Activated CD8-positive, alpha-beta T cell treated with anti-CD3 and anti-CD28 coated beads for 36 hours (primary cell): ENCODE measurements around the gene ITGB2. TPM values are rescaled to one million over a fixed set of nuclear protein-coding genes. Genes with fewer than 3 reads are reported as not detected.

Source experiments
- ATAC-seq: fragments of 200-7000 bp; cut with Tn5 transposase; one replicate; pipeline ENCODE4 v1.10.0; 2021; ENCODE audit warnings: mild to moderate bottlenecking, moderate library complexity
- CTCF ChIA-PET: fragments of 350-600 bp; sonication (Branson Sonifier 250); formaldehyde crosslinking; loops from one replicate; lab custom pipeline; 2021; ENCODE audit warnings: antibody characterized with exemption; lab: Charles Lee
- POLR2A ChIA-PET: fragments of 350-600 bp; sonication (Branson Sonifier 250); formaldehyde crosslinking; loops from one replicate; lab custom pipeline; 2021; ENCODE audit warnings: antibody characterized with exemption; lab: Charles Lee
- DNase-seq: peaks from one replicate; pipeline ENCODE4 v3.0.0-alpha.2; 2020
- H3K27ac Mint-ChIP-seq: one replicate; pipeline ENCODE4 v1.8.0; 2021; ENCODE audit warnings: mild to moderate bottlenecking, mixed read lengths
- H3K27me3 Mint-ChIP-seq: one replicate; pipeline ENCODE4 v1.8.0; 2021; ENCODE audit warnings: mixed read lengths
- H3K36me3 Mint-ChIP-seq: one replicate; pipeline ENCODE4 v1.8.0; 2021; ENCODE audit warnings: low read depth, mixed read lengths
- H3K4me1 Mint-ChIP-seq: one replicate; pipeline ENCODE4 v1.8.0; 2021; ENCODE audit warnings: low read depth, mixed read lengths
- H3K4me3 Mint-ChIP-seq: one replicate; pipeline ENCODE4 v1.8.0; 2021; ENCODE audit warnings: mild to moderate bottlenecking, moderate library complexity, mixed read lengths
- H3K9me3 Mint-ChIP-seq: one replicate; pipeline ENCODE4 v1.8.0; 2021; ENCODE audit warnings: mixed read lengths
- CTCF ChIP-seq: fragments of 200-600 bp; IDR thresholded peaks from one replicate; pipeline ENCODE4 v1.8.0; 2022; ENCODE audit warnings: antibody characterized with exemption, mild to moderate bottlenecking
- intact Hi-C: fragments of 100-400 bp; cut with micrococcal nuclease; formaldehyde crosslinking; loops from one replicate; pipeline ENCODE4 v1.10.0; 2022
- total RNA-seq, 2 experiments: library from RNA; stranded (reverse); gene quantifications; one replicate each; pipeline ENCODE4 v1.2.3, GENCODE V29; 2021

Gene ITGB2
- total RNA-seq, 2 experiments from 2014 or later: 340 to 343 TPM

- TF ChIP-seq CTCF: no peak
- no peak for DNase-seq
- CTCF ChIA-PET: interaction anchor here (0.9 to 4.4 kb wide), 3 partner anchors 25 to 71 kb away, joined by 4 to 58 read pairs (median 12); partner anchors contain the start of gene UBE2G2
- Mint-ChIP-seq H3K4me3 (peak overlapping the region; percentile 84), H3K9me3 (no peaks in the 10 kb centered on the region), H3K4me1 (peaks cover 59% of the 10 kb centered on the region), H3K27ac (peak overlapping the region; percentile 51), H3K36me3 (peaks cover 23% of the 10 kb centered on the region), H3K27me3 (no peaks in the 10 kb centered on the region)
- ATAC-seq: no peak
- intact Hi-C loops: loop anchor here (2.0 to 10.0 kb wide), 2 partner anchors 53 to 71 kb away; partner anchors contain the start of genes ITGB2 and UBE2G2
- POLR2A ChIA-PET: interaction anchor here (0.7 to 19.2 kb wide), 4 partner anchors 22 to 71 kb away, joined by 3 to 166 read pairs (median 10); partner anchors contain the start of gene UBE2G2
Observed at GRCh38 chr21:44871576-44872269, 49.0 kb downstream of the ITGB2 start.

- intact Hi-C loops: loop anchor here (10.0 kb wide), 1 partner anchor 54 kb away; the partner anchor contains the start of gene ITGB2
- DNase-seq (peak; percentile 45), ATAC-seq (no peak)
- Mint-ChIP-seq H3K4me1 (peaks cover 67% of the 10 kb centered on the region), H3K27ac (peak overlapping the region; percentile 55), H3K27me3 (no peaks in the 10 kb centered on the region), H3K4me3 (peak overlapping the region; percentile 84), H3K36me3 (peaks cover 26% of the 10 kb centered on the region), H3K9me3 (no peaks in the 10 kb centered on the region)
- CTCF ChIA-PET: interaction anchor here (0.9 kb wide), 1 partner anchor 70 kb away, joined by 4 read pairs; no protein-coding TSS in a partner anchor
- no peak for TF ChIP-seq CTCF
- POLR2A ChIA-PET: interaction anchor here (3.5 to 19.2 kb wide), 2 partner anchors 22 to 70 kb away, joined by 16 to 166 read pairs; partner anchors contain the start of gene UBE2G2
Observed at GRCh38 chr21:44870748-44871495, 49.8 kb downstream of the ITGB2 start.

- Mint-ChIP-seq H3K9me3 (no peaks in the 10 kb centered on the region), H3K4me3 (peak overlapping the region; percentile 19), H3K27me3 (no peaks in the 10 kb centered on the region), H3K36me3 (peaks cover 30% of the 10 kb centered on the region), H3K4me1 (peaks cover 67% of the 10 kb centered on the region), H3K27ac (peak overlapping the region; percentile 55)
- DNase-seq: no peak
- CTCF ChIA-PET: interaction anchor here (0.9 kb wide), 1 partner anchor 76 kb away, joined by 3 read pairs; no protein-coding TSS in a partner anchor
- intact Hi-C loops: loop anchor here (10.0 kb wide), 1 partner anchor 55 kb away; the partner anchor contains the start of gene ITGB2
- no peak for TF ChIP-seq CTCF
- POLR2A ChIA-PET: interaction anchor here (0.5 kb wide), 1 partner anchor 45 kb away, joined by 3 read pairs; no protein-coding TSS in a partner anchor
- no peak for ATAC-seq
Observed at GRCh38 chr21:44869781-44870747, 50.6 kb downstream of the ITGB2 start.

DNA sequence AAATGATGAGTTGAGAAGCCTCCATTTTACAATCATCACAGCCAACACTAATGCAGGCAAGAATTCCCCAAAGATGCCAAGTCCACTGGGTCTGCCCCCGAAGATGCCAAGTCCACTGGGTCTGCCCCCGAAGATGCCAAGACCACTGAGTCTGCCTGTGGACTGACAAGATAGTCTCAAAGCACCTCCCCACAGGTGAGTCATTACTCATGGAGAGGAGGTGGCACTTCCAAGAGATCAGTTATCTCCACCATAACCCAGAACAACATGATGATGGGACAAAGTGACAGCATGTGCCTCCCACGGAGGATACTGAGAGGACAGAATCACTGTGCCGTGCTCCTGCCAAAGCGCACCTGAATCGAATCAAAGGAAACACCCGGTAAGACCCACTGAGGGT is 52.0 kb downstream of the ITGB2 start:
- ATAC-seq (no peak), DNase-seq (no peak)
- Mint-ChIP-seq H3K9me3 (no peaks in the 10 kb centered on the region), H3K27ac (peak overlapping the region; percentile 91), H3K27me3 (no peaks in the 10 kb centered on the region), H3K36me3 (peaks cover 33% of the 10 kb centered on the region), H3K4me1 (peaks cover 72% of the 10 kb centered on the region), H3K4me3 (peak overlapping the region; percentile 58)
- intact Hi-C loops: no loop called here
- TF ChIP-seq CTCF: no peak
- POLR2A ChIA-PET: no interaction called here
- CTCF ChIA-PET: interaction anchor here (0.9 to 1.1 kb wide), 2 partner anchors 68 to 75 kb away, joined by 3 read pairs; no protein-coding TSS in a partner anchor
